OCI-LY1 (cell line): ENCODE measurements around the gene STAG3.
"Not testable (repeated sequence)": the region's sequence is repeated elsewhere in the genome, so short reads cannot be mapped to it uniquely, and the experiment has no call there.

Source experiments
- EZH2 ChIP-seq: fragments of 200-600 bp; sonication (generic), shearing (Covaris generic); IDR thresholded peaks from 2 replicates; pipeline ENCODE4 v1.8.0; 2017; ENCODE audit warnings: borderline replicate concordance, mixed run types, mild to moderate bottlenecking, antibody characterized with exemption, low read length, moderate library complexity, mixed read lengths
- TF ChIP-seq, protein P1 (sequence below): fragments of 200-600 bp; sonication (generic), shearing (Covaris generic); IDR thresholded peaks from 2 replicates; pipeline ENCODE4 v1.5.1; 2017; ENCODE audit warnings: mild to moderate bottlenecking, antibody characterized with exemption, low read length, moderate library complexity, mixed read lengths

GRCh38 chr7:100183090-100183489 is 5.4 kb downstream of the STAG3 start:
- TF ChIP-seq EZH2: not testable (repeated sequence)
- TF ChIP-seq, protein P1, sequence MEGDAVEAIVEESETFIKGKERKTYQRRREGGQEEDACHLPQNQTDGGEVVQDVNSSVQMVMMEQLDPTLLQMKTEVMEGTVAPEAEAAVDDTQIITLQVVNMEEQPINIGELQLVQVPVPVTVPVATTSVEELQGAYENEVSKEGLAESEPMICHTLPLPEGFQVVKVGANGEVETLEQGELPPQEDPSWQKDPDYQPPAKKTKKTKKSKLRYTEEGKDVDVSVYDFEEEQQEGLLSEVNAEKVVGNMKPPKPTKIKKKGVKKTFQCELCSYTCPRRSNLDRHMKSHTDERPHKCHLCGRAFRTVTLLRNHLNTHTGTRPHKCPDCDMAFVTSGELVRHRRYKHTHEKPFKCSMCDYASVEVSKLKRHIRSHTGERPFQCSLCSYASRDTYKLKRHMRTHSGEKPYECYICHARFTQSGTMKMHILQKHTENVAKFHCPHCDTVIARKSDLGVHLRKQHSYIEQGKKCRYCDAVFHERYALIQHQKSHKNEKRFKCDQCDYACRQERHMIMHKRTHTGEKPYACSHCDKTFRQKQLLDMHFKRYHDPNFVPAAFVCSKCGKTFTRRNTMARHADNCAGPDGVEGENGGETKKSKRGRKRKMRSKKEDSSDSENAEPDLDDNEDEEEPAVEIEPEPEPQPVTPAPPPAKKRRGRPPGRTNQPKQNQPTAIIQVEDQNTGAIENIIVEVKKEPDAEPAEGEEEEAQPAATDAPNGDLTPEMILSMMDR: not testable (repeated sequence)
